Left renal cortex interstitium (tissue), 4 donors: ENCODE measurements around the gene SEL1L2. TPM values are rescaled to one million over a fixed set of nuclear protein-coding genes. Genes with fewer than 3 reads are reported as not detected.

Experiments
- DNase-seq, 4 donors: peaks; one replicate each; pipeline ENCODE4 v3.0.0-alpha.2; 2013; ENCODE audit warnings: low read depth in 4 of 4, low spot score in 2 of 4, missing footprints in 1 of 4
- polyA plus RNA-seq, 4 donors: library from polyadenylated mRNA; unstranded; fragments of 120-200 nt; gene quantifications; one replicate each; pipeline ENCODE4 v1.2.1, GENCODE V29; 2013; ENCODE audit not compliant: insufficient read length in 4 of 4

Gene SEL1L2
- polyA plus RNA-seq, 4 donors = 0.08 to 0.25 TPM; not detected in 2

DNA sequence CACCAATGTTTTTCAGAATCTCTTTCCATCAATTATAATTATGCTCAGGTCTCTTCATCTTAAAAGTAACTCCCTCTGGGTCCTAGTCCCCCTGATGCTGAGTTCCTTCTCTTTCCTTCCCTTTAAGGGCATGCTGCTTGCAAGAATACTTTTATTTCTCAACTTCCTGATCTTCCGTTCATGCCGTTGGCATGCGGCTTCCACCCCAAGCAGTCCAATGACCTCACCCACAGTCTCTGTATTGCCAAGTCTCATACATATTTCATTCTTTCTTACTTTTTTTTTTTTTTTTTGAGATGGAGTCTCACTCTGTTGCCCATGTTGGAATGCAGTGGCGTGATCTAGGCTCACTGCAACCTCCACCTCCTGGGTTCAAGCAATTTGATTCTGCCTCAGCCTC, 122.1 kb downstream of the SEL1L2 start:
- no peak for DNase-seq

DNA sequence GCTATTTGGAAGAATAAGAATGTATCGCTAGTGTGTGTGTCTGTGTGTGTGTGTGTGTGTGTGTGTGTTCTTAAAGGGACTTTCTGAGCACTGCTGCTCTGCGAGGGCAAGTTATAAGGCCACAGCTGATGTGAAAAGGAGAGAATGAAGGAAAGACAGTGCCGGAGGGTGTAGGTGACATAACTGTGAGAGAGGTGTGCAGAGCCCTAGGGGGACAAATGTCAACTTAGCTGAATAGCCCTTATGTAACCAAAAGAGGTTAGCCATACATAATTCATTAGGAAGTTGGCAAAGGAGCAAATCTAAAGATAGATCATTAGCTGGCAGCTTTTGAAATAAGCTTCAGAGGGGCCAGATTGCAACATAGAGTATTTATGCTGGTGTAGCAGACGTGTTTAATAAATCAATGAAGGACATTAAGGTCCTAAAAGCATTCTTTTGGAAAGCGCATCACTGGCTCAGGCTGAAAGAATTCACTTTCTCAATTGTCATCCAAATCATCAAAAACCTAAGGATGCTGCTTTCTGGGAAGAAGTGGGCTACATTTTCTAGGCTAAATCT, 124.5 kb downstream of the SEL1L2 start:
- DNase-seq = no peak

DNA sequence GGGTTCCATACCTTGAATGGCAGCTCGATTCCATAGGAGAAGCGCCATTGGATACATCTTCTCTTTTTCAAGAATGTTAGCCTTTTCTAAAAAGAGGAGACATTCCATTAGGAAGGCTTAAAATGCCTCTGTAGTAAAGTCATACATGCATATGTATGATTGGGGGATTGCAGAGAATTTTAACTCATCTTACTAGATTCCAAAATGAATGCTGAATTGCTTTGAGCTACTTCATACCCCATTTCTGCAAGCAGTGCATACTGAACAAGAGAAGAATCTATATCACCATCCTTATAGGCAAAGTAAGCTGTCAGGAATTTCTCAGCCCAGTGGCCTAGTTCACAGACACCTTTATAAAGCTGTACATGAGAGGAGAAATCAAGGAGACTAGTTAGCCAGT, 125.3 kb downstream of the SEL1L2 start:
- no peak for DNase-seq

DNA sequence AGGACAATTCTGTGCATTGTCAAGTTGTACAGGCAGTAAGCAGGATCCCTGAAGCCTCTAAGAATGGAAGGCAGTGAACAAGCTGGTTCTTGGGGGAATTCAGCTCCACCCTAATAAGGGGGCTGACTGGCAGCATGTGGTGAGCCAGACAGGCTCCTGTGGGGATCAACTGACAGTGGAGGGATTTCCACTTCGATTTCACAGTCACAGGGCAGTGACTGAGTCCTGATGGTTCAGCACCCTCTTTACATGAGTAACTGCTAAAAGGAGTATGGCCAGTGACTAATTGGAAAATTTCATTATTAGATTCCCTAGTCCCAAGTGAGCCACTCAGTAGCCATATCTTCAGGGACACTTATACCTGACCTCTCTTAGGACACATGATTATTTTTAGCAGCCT, 127.2 kb downstream of the SEL1L2 start:
- no peak for DNase-seq

DNA sequence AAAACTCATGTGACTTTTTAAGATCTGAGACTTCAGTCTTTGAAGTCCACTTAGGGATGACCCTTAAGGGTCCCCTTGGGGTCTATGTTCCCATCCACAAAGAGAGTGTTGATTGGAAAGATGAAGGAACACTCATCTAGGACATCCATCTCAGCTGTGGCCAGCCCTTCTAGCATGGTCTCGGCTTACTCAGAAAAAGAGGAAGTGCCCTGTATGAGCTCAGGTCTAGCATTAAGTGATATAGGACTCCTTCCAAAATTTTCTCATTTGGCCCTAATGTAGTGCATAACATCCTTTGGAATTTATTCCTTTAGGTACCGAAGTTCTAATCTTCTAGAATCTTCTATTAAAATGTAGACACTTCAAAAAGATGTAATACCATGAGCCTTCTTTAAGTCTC, 128.2 kb downstream of the SEL1L2 start:
- DNase-seq = no peak

DNA sequence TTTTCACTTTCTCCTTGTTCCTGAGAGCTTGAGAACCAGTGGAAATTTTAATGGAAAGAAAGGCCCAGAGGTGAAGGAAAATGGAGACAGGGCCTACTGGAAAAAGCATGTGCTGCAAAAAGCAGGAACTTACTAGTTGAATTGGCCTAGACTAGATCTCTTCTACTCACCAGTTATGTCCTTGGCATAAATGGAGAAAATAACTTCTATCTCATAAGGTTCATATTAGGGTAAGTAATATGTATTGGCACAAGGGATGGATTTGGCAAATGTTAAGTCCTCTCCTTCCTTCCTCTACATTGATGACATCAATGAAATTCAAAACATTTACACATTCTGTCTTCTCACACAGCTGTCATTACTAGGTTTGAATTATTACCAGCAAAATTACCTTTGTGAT, 131.5 kb downstream of the SEL1L2 start:
- no peak for DNase-seq

DNA sequence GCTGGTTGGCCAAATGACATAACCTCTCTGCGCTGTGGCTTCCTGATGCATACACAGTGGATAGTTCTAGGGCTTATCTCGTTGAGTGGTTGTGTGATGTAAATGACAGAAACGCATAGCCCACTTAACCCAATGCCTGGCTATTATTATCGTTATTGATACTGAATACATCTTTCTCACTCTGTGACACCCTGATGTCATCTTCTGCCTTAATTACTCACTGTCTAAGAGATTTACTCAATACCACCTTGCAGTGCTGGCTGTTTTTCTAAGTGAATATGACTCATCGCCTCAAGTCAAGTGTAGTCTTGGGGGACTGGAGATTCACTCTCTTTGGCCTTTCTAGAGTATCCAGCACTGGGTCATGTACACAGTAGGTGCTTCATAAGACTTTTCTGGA, 132.0 kb downstream of the SEL1L2 start:
- DNase-seq = no peak

DNA sequence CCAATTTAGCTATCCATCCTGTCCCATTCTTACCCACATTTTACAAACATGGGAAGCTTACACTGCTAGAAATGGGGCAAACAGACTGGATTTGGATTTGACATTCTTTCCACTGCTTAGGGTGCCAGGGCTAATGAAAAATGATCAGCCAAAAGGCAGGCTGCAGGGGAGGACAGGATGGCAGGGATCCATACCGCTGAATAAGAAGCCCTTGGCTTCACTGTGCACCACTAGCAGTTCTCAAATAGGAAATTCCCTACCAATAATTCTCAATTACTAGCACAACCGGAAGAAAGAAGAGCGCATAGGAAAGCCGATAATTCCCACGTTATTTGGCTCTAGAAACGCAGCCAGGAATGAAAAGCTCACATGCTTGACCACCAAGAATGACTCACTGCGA, 132.5 kb downstream of the SEL1L2 start:
- DNase-seq = no peak

DNA sequence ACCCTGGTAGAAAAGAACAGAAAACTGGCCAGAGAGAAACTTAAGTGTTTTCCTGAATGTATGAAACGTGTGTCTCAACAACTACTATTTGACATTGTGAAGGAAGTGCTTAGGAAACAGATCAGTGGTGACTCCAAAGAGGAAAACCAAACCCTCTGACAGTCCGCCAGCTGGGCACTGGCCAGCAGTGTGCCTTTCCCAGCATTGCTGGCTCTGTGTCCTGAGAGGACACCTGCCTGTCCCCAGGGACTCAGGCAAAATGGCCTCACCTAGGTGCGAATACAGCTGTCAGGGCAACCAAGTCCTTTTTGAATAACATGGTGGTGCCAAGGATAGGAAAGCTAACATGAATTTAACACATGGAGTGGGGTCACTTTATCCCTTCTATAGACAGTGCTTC, 133.1 kb downstream of the SEL1L2 start:
- DNase-seq = no peak

DNA sequence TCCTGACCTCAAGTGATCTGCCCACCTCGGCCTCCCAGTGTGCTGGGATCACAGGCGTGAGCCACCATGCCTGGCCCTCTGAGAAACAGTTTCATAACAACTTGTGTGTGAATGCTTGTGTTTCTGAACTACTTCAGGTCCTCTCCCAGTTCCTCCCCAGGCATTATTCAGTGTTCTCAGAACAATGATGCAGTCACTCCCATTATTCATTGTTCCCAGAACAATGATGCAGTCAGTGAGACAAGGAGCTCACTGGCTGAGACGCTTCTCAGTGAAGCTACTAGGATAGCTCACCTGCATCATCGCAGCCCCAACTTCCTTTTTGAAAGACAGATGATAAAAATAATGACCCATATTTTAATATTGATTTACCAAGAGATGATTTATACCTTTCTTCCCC, 134.1 kb downstream of the SEL1L2 start:
- DNase-seq = no peak

DNA sequence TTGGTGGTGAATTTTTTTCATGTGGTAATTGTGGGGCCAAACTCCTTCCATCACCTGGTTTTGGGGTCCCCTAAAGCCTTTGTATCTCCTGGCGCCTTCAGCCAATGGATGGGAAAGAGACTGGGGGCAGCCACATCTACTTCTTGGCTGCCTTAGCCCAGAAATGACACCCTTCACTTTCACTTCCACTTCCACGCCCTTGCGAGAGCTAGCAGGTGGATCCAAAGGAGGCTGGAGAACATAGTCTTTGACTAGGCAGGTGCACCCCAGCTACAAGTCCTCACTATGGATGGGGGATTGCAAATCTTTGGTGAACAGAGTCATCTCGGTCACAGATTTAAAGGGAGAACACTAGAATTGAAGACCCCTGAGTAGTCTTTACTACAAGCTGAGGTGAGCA, 134.8 kb downstream of the SEL1L2 start:
- DNase-seq = no peak

DNA sequence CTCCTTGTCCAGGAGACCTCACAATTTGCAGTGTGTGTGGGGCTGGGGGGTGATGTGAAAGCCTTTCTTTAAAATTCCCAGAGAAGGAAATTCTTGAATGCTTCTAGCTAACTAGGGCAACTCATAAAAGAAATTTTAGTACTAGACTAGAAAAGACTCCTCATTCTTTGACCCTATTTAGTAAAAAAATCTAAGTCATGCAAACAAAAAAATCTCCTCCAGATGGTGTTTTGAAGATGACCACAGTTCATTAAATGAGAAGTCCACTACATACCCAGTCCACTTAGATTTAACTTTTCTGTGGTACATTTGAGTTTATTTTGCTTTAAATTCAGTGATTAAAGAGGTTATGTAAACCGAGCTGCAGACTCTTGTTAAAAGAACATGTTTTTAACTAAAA, 138.1 kb downstream of the SEL1L2 start:
- DNase-seq = no peak

DNA sequence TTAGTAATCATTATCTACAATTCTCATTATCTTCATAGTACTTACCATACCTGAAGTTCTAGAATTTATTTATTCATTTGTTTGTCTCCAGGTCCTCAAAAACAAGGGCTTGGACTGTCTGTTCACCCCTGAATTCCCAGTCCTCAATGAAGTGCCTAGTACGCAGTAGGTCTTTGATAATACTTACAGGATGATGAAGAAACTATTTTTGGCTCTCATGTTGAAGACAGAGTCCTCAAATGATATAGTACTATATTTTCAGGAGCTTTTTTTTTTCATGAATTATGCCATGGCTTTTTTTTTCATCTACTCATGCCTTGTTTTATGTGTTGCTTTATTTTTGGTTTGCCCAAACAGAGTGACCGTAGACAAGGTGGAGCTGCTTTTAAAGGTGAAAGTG, 139.1 kb downstream of the SEL1L2 start:
- no peak for DNase-seq

DNA sequence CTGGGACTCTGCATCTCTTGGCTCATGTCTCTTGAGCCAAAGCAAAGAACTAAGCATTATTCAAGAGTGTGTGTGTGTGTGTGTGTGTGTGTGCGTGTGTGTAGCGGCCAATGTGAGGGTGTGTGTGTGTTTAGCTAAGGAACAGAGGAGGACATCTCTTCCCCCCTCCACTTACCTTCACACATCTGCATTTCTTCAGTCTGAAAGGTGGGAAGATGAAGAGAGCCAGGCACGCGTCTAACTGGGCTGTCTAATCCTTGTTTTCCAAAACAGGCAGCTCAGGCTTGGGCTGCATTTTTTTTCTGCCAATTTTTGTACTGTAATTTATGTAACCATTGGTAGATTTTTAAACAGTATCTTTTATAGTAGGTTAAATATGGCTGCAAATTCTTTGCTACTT, 146.1 kb downstream of the SEL1L2 start:
- no peak for DNase-seq

DNA sequence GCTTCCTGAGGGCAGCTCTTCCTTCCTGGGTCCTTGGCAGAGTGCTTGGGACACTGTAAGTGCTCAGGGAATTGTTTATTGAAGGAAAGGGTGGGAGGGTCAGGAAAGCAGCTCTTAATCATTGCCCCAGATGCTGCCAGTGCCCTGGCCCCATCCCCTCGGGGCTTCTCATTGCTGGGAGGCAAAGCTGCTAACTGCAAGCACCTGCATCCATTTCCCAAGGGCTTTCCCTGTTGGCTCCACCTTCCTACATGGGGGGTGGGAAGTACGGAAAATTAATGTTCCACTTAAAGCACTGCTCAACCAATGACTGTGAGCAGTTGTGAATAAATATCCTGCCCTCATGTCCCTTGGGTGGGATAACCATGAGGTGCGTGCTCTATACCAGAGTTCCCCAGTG, 149.2 kb downstream of the SEL1L2 start:
- no peak for DNase-seq

DNA sequence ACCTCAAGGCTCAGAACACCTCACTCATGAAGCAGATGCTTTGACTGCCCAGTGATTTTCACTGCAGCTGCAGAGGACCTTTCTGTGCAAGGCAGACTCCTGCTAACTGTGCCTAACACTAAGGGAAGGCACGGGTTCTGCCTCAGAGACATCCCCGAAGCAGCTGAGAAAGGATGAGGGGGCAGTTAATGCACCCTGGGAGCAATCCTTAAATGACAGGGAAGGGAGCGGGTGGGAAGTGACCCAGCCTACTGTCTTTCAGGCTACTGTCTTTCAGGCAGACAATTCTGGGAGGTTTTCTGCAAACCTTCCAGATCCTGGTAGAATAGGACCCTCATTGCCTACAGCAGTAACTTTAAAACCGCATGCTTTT, 150.3 kb downstream of the SEL1L2 start:
- no peak for DNase-seq

DNA sequence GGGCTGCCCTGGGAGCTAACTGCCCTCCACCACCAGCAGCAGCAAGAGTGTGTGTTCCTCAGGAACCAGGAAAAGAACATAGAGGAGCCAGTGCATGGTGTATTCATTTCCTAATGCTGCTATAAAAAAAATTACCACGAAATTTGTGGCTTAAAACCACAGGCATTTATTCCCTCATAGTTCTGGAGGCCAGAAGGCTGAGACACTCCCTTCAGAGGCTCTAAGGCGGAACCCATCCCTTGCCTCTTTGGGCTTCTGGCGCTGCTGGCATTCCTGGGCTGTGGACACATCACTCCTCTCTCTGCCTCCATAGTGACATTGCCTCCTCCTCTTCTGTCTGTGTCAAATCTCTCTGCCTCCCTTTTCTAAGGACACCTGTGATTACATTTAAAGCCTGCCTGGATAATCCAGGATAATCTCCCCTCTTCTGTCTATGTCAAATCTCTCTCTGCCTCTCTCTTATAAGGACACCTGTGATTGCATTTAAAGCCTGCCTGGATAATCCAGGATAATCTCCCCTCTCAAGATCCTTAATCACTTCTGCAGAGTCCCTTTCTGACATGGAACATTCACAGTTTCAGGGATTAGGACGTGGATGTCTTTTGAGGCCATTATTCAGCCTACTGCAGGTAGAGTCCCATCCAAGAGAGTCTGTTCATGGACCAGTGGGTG, 150.9 kb downstream of the SEL1L2 start:
- DNase-seq = no peak

DNA sequence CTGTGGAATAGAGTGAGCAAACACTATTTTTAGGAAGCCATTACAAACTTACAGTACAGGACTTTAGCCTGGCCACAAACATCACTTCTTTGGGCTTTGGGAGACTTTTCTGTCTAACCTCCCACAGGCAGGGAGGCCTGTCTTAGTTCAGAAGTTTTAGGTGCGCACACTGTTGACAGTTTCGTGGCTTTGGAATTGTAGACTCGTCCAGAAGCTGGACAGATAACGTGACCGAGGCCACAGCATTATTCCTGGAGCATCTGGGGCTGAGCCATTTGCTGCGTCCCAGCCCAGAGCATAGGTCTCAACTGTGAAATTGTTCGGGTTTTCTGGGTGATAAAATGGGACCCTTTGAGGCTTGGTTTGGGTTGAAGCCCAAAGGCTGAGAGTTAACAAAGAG, 151.8 kb downstream of the SEL1L2 start:
- DNase-seq = no peak

DNA sequence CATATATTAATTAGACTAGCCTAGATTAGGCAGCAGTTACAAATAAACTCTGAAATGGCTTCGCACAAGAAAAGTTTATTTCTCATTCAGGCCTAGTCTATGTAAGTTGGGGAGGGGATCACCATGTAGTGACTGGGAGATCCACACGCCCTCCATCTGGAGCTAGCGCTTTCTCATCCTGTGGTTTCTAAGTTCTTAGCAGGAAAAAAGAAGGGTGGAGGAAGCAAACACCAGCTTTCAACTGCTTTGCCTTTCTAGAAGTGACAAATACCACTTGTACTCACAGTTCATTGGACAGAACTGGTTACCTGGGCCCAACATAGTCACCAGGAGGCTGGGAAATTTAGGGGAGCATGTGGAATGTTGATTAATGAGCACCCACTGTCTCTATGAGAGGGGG, 158.9 kb downstream of the SEL1L2 start:
- no peak for DNase-seq

DNA sequence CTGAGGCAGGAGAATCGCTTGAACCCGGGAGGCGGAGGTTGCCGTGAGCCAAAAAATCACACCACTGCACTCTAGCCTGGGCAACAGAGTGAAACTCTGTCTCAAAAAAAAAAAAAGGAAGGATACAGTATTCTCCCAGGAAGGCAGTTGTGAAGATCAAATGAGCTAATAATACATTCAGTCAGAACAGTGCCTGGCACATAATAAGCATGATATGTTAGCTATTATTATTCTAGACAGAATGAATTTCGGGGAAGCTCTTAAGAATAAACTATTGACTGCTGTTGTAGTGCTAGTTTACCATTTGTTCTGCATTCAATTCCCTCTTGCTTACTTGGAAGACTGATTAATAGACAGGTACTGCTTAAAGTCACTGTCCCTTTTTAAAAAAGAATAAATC, 164.9 kb downstream of the SEL1L2 start:
- DNase-seq = no peak

DNA sequence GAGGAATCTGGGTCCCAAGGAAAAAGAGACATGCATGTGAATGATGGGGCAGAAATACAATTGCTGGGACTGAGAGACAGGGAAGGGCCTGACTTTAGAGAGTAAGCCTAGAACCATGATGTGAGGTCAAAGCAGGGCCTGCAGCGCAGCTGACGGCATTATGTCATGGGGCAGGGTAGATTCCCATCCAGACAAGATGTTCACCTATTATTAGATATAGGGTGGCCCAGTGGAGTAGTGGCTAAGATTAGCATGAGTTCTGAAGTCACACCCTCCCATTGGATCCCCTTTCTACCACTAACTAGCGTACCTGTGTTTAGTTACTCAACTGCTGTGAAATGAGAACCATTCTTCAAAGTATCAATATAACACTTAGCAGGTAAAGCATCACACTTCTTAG, 166.0 kb downstream of the SEL1L2 start:
- no peak for DNase-seq

DNA sequence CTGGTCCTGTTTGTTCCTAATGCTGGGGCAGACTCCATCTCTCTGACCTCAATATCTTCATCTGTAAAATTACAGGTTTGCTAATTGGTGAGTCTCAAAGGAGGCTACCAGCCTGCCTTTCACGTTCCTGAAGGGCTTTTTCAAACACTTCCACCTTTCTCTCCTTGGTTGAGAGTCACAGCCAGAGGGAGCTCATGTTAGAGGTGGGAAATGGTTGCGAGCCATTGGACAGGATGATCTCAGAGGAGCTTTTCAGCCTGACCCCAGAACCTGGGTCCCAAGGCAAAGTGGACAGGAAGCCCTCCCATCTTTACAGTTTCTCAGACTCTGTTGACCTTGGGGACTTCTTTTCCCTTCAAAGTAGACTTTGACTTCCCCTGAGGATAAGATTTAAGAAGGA, 168.0 kb downstream of the SEL1L2 start:
- DNase-seq = no peak

DNA sequence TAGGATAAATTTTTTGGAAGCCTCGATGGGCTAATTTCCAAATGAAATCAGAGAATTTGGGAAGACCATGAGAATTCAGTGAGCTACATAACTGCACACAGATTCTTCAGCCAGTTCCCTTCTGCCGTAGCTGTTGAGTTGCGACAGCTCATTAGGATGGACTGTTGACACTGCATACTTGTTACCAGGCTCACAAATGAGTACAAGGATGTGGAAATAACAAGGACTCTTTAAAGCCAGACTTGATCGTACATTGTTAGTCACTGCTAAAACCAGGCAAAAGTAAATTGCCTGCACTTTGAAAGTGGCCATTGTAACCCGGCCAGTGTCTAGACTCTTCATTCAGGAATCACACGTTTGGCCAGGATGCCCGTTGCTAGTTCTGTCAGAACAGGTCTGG, 168.5 kb downstream of the SEL1L2 start:
- DNase-seq = no peak
